Right lobe of liver (tissue), 6 donors: ENCODE data around the gene GGT6. TPM values are rescaled to one million over a fixed set of nuclear protein-coding genes. Genes with fewer than 3 reads are reported as not detected.

Source experiments
- ATAC-seq, 4 donors: fragments of 200-7000 bp; cut with Tn5 transposase; one replicate each; pipeline ENCODE4 v1.9.1; 2020; ENCODE audit warnings: mild to moderate bottlenecking in 4 of 4, moderate library complexity in 4 of 4
- DNase-seq, 3 donors: peaks; one replicate each; pipeline ENCODE4 v3.0.0-alpha.2; 2020
- H3K27ac ChIP-seq, 3 donors: fragments of 200-600 bp; one replicate each; pipeline ENCODE4 v1.8.0; 2022
- H3K27me3 ChIP-seq, 2 donors: fragments of 200-600 bp; one replicate each; pipeline ENCODE4 v1.8.0; 2022
- H3K36me3 ChIP-seq, 4 donors: fragments of 200-600 bp; sonication (generic) in 1 of 4; one replicate each; pipeline versions ENCODE4 v1.5.1 to v1.8.0; 2017 to 2022; ENCODE audit warnings: control low read depth in 1 of 4
- H3K4me1 ChIP-seq, 4 donors: fragments of 200-600 bp; sonication (generic) in 1 of 4; one replicate each; pipeline versions ENCODE4 v1.5.1 to v1.8.0; 2017 to 2022; ENCODE audit warnings: control low read depth in 1 of 4
- H3K4me3 ChIP-seq, 3 donors: fragments of 200-600 bp; one replicate each; pipeline ENCODE4 v1.8.0; 2022
- H3K9me3 ChIP-seq, 4 donors: fragments of 200-600 bp; sonication (generic) in 1 of 4; one replicate each; pipeline versions ENCODE4 v1.5.1 to v1.8.0; 2017 to 2022; ENCODE audit warnings: control low read depth in 1 of 4
- POLR2A ChIP-seq: fragments of 450-650 bp; IDR thresholded peaks from one replicate; pipeline ENCODE4 v1.6.1; 2017; ENCODE audit warnings: antibody characterized with exemption, mild to moderate bottlenecking
- WGBS: methylation state at CpG from one replicate; pipeline ENCODE4 v1.1.6; 2018; ENCODE audit warnings: low coverage, low lambda C conversion rate; ENCODE audit not compliant: insufficient coverage; ENCODE audit errors: missing lambda C conversion rate; 5-methylcytosine and 5-hydroxymethylcytosine counted together
- intact Hi-C, 2 donors: fragments of 100-400 bp; cut with DNase I; formaldehyde crosslinking; loops; one replicate each; pipeline versions ENCODE4 v1.11.2 to v1.14.1; 2022
- long read RNA-seq: library from polyadenylated mRNA; unstranded; transcript quantifications from one replicate; pipeline ENCODE4 v2.0.0, GENCODE V29; 2019
- total RNA-seq, 6 experiments: library from RNA; depleted of rRNA in 2 of 6; stranded (reverse); fragments of >200 nt in 2 of 6; fragmentation: NEBNext Ultra II Directional in 3 of 6; extraction: Animal tissue kit (Norgen Biotek cat#: 25700) in 3 of 6; gene quantifications; one replicate each; pipeline versions ENCODE4 v1.1.0 to v1.2.4, GENCODE V29; 2016 to 2023
- TF ChIP-seq, protein P1 (sequence below), 4 donors: fragments of 200-600 bp in 3 of 4; fragments of 450-650 bp in 1 of 4; IDR thresholded peaks; one replicate each; pipeline versions ENCODE4 v1.5.1 to v1.8.0; 2016 to 2022; ENCODE audit warnings: antibody characterized with exemption in 4 of 4, mild to moderate bottlenecking in 2 of 4
- donor health status: DM: no; HTN: yes; CAD: no.
- donor health status: DM: no; HTN: no; CAD: no.
- donor health status: DM: no; HTN: no; CAD: no.
- donor health status: DM: no; HTN: yes; CAD: no.
- donor health status: DM: no; HTN: yes; CAD: no.

The GGT6 gene
- under 1 TPM; 0.09 to 0.92 (median 0.27) TPM for total RNA-seq
- long read RNA-seq: 0 reads

- no peaks in the 10 kb centered on the region for H3K27me3 ChIP-seq
- H3K4me1 ChIP-seq: peaks cover 0 to 2% (median 0%) of the 10 kb centered on the region in 4 donors
- DNase-seq (peak in 2 of 3 donors; percentile 51 to 55), ATAC-seq (no peak)
- no CpG with 5 or more reads among the region's 12 CpGs for WGBS
- no peaks in the 10 kb centered on the region for H3K9me3 ChIP-seq
- TF ChIP-seq POLR2A: no peak
- TF ChIP-seq, protein P1, sequence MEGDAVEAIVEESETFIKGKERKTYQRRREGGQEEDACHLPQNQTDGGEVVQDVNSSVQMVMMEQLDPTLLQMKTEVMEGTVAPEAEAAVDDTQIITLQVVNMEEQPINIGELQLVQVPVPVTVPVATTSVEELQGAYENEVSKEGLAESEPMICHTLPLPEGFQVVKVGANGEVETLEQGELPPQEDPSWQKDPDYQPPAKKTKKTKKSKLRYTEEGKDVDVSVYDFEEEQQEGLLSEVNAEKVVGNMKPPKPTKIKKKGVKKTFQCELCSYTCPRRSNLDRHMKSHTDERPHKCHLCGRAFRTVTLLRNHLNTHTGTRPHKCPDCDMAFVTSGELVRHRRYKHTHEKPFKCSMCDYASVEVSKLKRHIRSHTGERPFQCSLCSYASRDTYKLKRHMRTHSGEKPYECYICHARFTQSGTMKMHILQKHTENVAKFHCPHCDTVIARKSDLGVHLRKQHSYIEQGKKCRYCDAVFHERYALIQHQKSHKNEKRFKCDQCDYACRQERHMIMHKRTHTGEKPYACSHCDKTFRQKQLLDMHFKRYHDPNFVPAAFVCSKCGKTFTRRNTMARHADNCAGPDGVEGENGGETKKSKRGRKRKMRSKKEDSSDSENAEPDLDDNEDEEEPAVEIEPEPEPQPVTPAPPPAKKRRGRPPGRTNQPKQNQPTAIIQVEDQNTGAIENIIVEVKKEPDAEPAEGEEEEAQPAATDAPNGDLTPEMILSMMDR (IDR thresholded peaks at IDR 0.05): no peak
- no peaks in the 10 kb centered on the region for H3K36me3 ChIP-seq
- no peak within 1 kb of the TSS for H3K4me3 ChIP-seq
- H3K27ac ChIP-seq: no peak within 1 kb of the TSS
- intact Hi-C loops: no loop called here
Observed at GRCh38 chr17:4560421-4560820, at the start of gene GGT6. Gene GGT6, minus strand, starts transcription at chr17:4560577. Its CDS starts 56 bp downstream, at chr17:4560521.

DNA sequence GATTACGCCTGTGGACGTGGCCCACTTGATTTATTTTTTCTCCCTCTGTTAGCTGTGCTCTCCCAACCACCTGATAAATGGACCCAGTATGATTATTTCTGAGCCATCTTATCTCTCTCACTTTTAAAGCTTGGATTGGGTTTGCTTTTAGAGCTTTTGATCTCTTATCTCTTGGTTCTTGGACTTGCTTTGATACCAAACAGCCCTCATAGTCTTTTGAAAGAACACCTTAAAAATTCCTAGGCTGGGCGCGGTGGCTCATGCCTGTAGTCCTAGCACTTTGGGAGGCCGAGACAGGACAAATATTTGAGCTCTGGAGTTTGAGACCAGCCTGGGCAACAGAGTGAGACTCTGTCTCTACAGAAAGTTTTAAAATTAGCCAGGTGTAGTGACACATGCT is 49.8 kb upstream of the GGT6 start:
- Histone ChIP-seq H3K4me3 (no peak overlapping the region), H3K27me3 (no peaks in the 10 kb centered on the region), H3K9me3 (no peaks in the 10 kb centered on the region), H3K27ac (no peak overlapping the region), H3K36me3 (no peaks in the 10 kb centered on the region), H3K4me1 (no peaks in the 10 kb centered on the region)
- TF ChIP-seq, protein P1 (IDR thresholded peaks at IDR 0.05): no peak
- TF ChIP-seq POLR2A: no peak
- intact Hi-C loops: no loop called here
- ATAC-seq (no peak), DNase-seq (no peak)
- WGBS: 82% methylated on average over 5 of the region's 5 CpGs

GRCh38 chr17:4609761-4610160 is 49.4 kb upstream of the GGT6 start:
- no peaks in the 10 kb centered on the region for H3K4me1 ChIP-seq
- DNase-seq (no peak), ATAC-seq (no peak)
- TF ChIP-seq, protein P1 (IDR thresholded peaks at IDR 0.05): no peak
- TF ChIP-seq POLR2A: no peak
- intact Hi-C loops: no loop called here
- H3K36me3 ChIP-seq: no peaks in the 10 kb centered on the region
- no peaks in the 10 kb centered on the region for H3K9me3 ChIP-seq
- H3K4me3 ChIP-seq: no peak overlapping the region
- 79% methylated on average over 7 of the region's 7 CpGs for WGBS
- H3K27ac ChIP-seq: no peak overlapping the region
- no peaks in the 10 kb centered on the region for H3K27me3 ChIP-seq

- Histone ChIP-seq H3K27ac (peak overlapping the region in 1 of 3 donors; percentile 43), H3K4me1 (no peaks in the 10 kb centered on the region), H3K9me3 (no peaks in the 10 kb centered on the region), H3K4me3 (no peak overlapping the region), H3K36me3 (no peaks in the 10 kb centered on the region), H3K27me3 (no peaks in the 10 kb centered on the region)
- TF ChIP-seq, protein P1 (IDR thresholded peaks at IDR 0.05): no peak
- no peak for TF ChIP-seq POLR2A
- WGBS: 9% methylated on average over 9 of the region's 9 CpGs
- ATAC-seq (peak; percentile 57 to 72 (median 64)), DNase-seq (peak; percentile 58 to 73 (median 70))
- intact Hi-C loops: no loop called here
Observed at GRCh38 chr17:4607773-4608187, 47.4 kb upstream of the GGT6 start.
